WERI-Rb-1 (cell line): Measurements from ENCODE around the gene SCYGR2.

Experiments used
- DNase-seq: peaks from one replicate; pipeline ENCODE4 v3.0.0-alpha.2; 2020
- H3K27ac ChIP-seq: fragments of 250-450 bp; sonication (Bioruptor Pico); 2 replicates; pipeline ENCODE4 v1.5.1; 2020; ENCODE audit warnings: mild to moderate bottlenecking, moderate library complexity
- H3K27me3 ChIP-seq: fragments of 250-450 bp; sonication (Bioruptor Pico); 2 replicates; pipeline ENCODE4 v1.5.1; 2021; ENCODE audit warnings: mild to moderate bottlenecking, low read depth, moderate library complexity; ENCODE audit not compliant: insufficient read depth, severe bottlenecking
- H3K36me3 ChIP-seq: fragments of 250-450 bp; sonication (Bioruptor Pico); 2 replicates; pipeline ENCODE4 v1.5.1; 2020; ENCODE audit warnings: mild to moderate bottlenecking, moderate library complexity
- H3K4me3 ChIP-seq: 2 replicates; pipeline ENCODE4 v1.5.1; 2011; ENCODE audit warnings: low read depth, mild to moderate bottlenecking, control low read depth, low read length
- H3K9me3 ChIP-seq: fragments of 250-450 bp; sonication (Bioruptor Pico); 2 replicates; pipeline ENCODE4 v1.5.1; 2021; ENCODE audit warnings: mild to moderate bottlenecking, moderate library complexity; ENCODE audit not compliant: severe bottlenecking
- CTCF ChIP-seq: IDR thresholded peaks from 2 replicates; pipeline ENCODE4 v1.5.1; 2011; ENCODE audit warnings: low read depth, mild to moderate bottlenecking, control low read depth, inconsistent platforms, low read length

The SCYGR2 gene

GRCh38 chr2:227629435-227629834 is 30.7 kb downstream of the SCYGR2 start:
- Histone ChIP-seq H3K27ac (no peak overlapping the region), H3K4me3 (no peak overlapping the region), H3K36me3 (no peaks in the 10 kb centered on the region), H3K9me3 (no peaks in the 10 kb centered on the region), H3K27me3 (peaks cover 3% of the 10 kb centered on the region)
- DNase-seq, result no peak
- no peak for TF ChIP-seq CTCF

- no peak for TF ChIP-seq CTCF
Measured at GRCh38 chr2:227630322-227630721, 31.6 kb downstream of the SCYGR2 start.

GRCh38 chr2:227632827-227633226 is 34.1 kb downstream of the SCYGR2 start:
- peaks cover 3% of the 10 kb centered on the region for H3K27me3 ChIP-seq
- no peaks in the 10 kb centered on the region for H3K9me3 ChIP-seq
- DNase-seq, result no peak
- TF ChIP-seq CTCF, result no peak
- H3K4me3 ChIP-seq, result no peak overlapping the region
- no peak overlapping the region for H3K27ac ChIP-seq
- H3K36me3 ChIP-seq, result no peaks in the 10 kb centered on the region

More at GRCh38 chr2:227630322-227630721, 31.6 kb downstream of the SCYGR2 start:
- Histone ChIP-seq H3K9me3 (no peaks in the 10 kb centered on the region), H3K36me3 (no peaks in the 10 kb centered on the region), H3K4me3 (no peak overlapping the region), H3K27me3 (peaks cover 3% of the 10 kb centered on the region), H3K27ac (no peak overlapping the region)
- no peak for DNase-seq

GRCh38 chr2:227634201-227634600 is 35.5 kb downstream of the SCYGR2 start:
- no peak for TF ChIP-seq CTCF
- H3K27ac ChIP-seq, result no peak overlapping the region
- H3K9me3 ChIP-seq, result no peaks in the 10 kb centered on the region
- H3K27me3 ChIP-seq, result peaks cover 2% of the 10 kb centered on the region
- DNase-seq, result no peak
- no peaks in the 10 kb centered on the region for H3K36me3 ChIP-seq
- H3K4me3 ChIP-seq, result no peak overlapping the region

GRCh38 chr2:227642656-227643055 is 44.0 kb downstream of the SCYGR2 start:
- Histone ChIP-seq H3K36me3 (no peaks in the 10 kb centered on the region), H3K27ac (no peak overlapping the region), H3K27me3 (no peaks in the 10 kb centered on the region), H3K9me3 (no peaks in the 10 kb centered on the region), H3K4me3 (no peak overlapping the region)
- TF ChIP-seq CTCF, result no peak
- DNase-seq, result no peak

- H3K4me3 ChIP-seq, result no peak overlapping the region
Measured at GRCh38 chr2:227643990-227644551, 45.4 kb downstream of the SCYGR2 start.

More at GRCh38 chr2:227643990-227644551, 45.4 kb downstream of the SCYGR2 start:
- Histone ChIP-seq H3K27me3 (no peaks in the 10 kb centered on the region), H3K27ac (no peak overlapping the region), H3K36me3 (no peaks in the 10 kb centered on the region), H3K9me3 (no peaks in the 10 kb centered on the region)
- TF ChIP-seq CTCF, result no peak
- DNase-seq, result no peak
